GM12878 (cell line): ENCODE data around the gene CLEC19A. TPM values are rescaled to one million over a fixed set of nuclear protein-coding genes. Genes with fewer than 3 reads are reported as not detected.

ENCODE experiments used
- ATAC-seq: fragments of 200-7000 bp; cut with Tn5 transposase; 3 replicates; pipeline ENCODE4 v1.9.1; 2020; ENCODE audit warnings: mild to moderate bottlenecking, moderate library complexity
- BruUV-seq: library from RNA; stranded (reverse); fragments of 400-500 nt; replicated peaks from 2 replicates; lab custom pipeline; 2021; lab: Mats Ljungman, UMichigan
- CTCF ChIA-PET: fragments of 300-600 bp; sonication (Branson Sonifier 250); formaldehyde crosslinking; extraction: SDS; loops from one replicate; lab custom pipeline; 2021; ENCODE audit warnings: inconsistent platforms; lab: Yijun Ruan, JAX
- POLR2A ChIA-PET: fragments of 350-600 bp; formaldehyde crosslinking; extraction: SDS; loops from one replicate; lab custom pipeline; 2021; ENCODE audit warnings: inconsistent platforms; lab: Charles Lee
- RAD21 ChIA-PET: fragments of 300-600 bp; sonication (Branson Sonifier 250); formaldehyde crosslinking; loops from one replicate; lab custom pipeline; 2023; ENCODE audit warnings: antibody characterized with exemption; ENCODE audit not compliant: unreplicated experiment; lab: Charles Lee
- SMC1A ChIA-PET: fragments of 300-600 bp; sonication (Branson Sonifier 250); formaldehyde crosslinking; loops from one replicate; lab custom pipeline; 2023; ENCODE audit not compliant: unreplicated experiment, uncharacterized antibody; lab: Charles Lee
- DNase-seq: peaks from one replicate; pipeline ENCODE4 v3.0.0-alpha.2; 2011; ENCODE audit warnings: low read depth, low spot score
- FAIRE-seq: peaks from 3 replicates; lab custom pipeline; 2011; peaks lifted over from hg19 to GRCh38; lab: Jason Lieb, UNC
- H2AFZ ChIP-seq: 2 replicates; pipeline ENCODE4 v1.6.0; 2011; ENCODE audit warnings: low read depth, low read length, control low read depth; ENCODE audit not compliant: control insufficient read depth
- H3K27ac ChIP-seq: 2 replicates; pipeline ENCODE4 v1.5.1; 2011; ENCODE audit warnings: control low read depth; ENCODE audit not compliant: control insufficient read depth, insufficient read depth
- H3K27me3 ChIP-seq, 2 experiments: replicated peaks in 1 of 2; 2 replicates each; pipeline versions ENCODE4 v1.6.0 to v1.6.1; 2011; ENCODE audit warnings: low read length in 1 of 2; ENCODE audit not compliant: control insufficient read depth in 2 of 2, insufficient read depth in 2 of 2
- H3K36me3 ChIP-seq, 2 experiments: 2 replicates each; pipeline ENCODE4 v1.5.1; 2011; ENCODE audit warnings: low read length in 1 of 2; ENCODE audit not compliant: control insufficient read depth in 2 of 2, insufficient read depth in 2 of 2
- H3K4me1 ChIP-seq: 2 replicates; pipeline ENCODE4 v1.6.1; 2011; ENCODE audit warnings: mild to moderate bottlenecking, low read length, moderate library complexity, mixed read lengths; ENCODE audit not compliant: control insufficient read depth, insufficient read depth
- H3K4me2 ChIP-seq: 2 replicates; pipeline ENCODE4 v1.6.0; 2011; ENCODE audit warnings: control low read depth; ENCODE audit not compliant: control insufficient read depth, insufficient read depth
- H3K4me3 ChIP-seq: fragments of 200-600 bp; sonication (generic); 2 replicates; pipeline ENCODE4 v1.5.1; 2016
- H3K79me2 ChIP-seq: 2 replicates; pipeline ENCODE4 v1.6.0; 2011; ENCODE audit warnings: low read length; ENCODE audit not compliant: control insufficient read depth, insufficient read depth
- H3K9ac ChIP-seq: 2 replicates; pipeline ENCODE4 v1.8.0; 2011; ENCODE audit warnings: low read length, control low read depth, mixed read lengths; ENCODE audit not compliant: control insufficient read depth, insufficient read depth
- H3K9me3 ChIP-seq: replicated peaks from 3 replicates; pipeline ENCODE4 v1.5.1; 2011; ENCODE audit warnings: mild to moderate bottlenecking, low read length; ENCODE audit not compliant: control insufficient read depth, insufficient read depth
- H4K20me1 ChIP-seq: 2 replicates; pipeline ENCODE4 v1.6.0; 2011; ENCODE audit not compliant: control insufficient read depth, insufficient read depth
- CHD2 ChIP-seq: IDR thresholded peaks from 2 replicates; pipeline ENCODE4 v1.6.1; 2011; ENCODE audit warnings: low read depth, low read length, improper control_type of control experiment, borderline replicate concordance
- CHD4 ChIP-seq: fragments of 200-600 bp; sonication (generic); IDR thresholded peaks from 2 replicates; pipeline ENCODE4 v1.6.1; 2016; ENCODE audit warnings: mild to moderate bottlenecking
- CUX1 ChIP-seq: IDR thresholded peaks from 2 replicates; pipeline ENCODE4 v1.6.1; 2012; ENCODE audit warnings: improper control_type of control experiment, low read depth, low read length; ENCODE audit not compliant: insufficient replicate concordance
- HDGF ChIP-seq: fragments of 450-650 bp; IDR thresholded peaks from 2 replicates; pipeline ENCODE4 v1.6.1; 2016; ENCODE audit warnings: antibody characterized with exemption
- IRF3 ChIP-seq: fragments of 450-650 bp; IDR thresholded peaks from 2 replicates; pipeline ENCODE4 v1.6.1; 2014; ENCODE audit warnings: mild to moderate bottlenecking
- POLR2AphosphoS5 ChIP-seq: IDR thresholded peaks from 2 replicates; pipeline ENCODE4 v1.6.1; 2011; ENCODE audit warnings: mild to moderate bottlenecking, low read length, inconsistent platforms
- STAT3 ChIP-seq: IDR thresholded peaks from 2 replicates; pipeline ENCODE4 v1.6.1; 2011; ENCODE audit warnings: low read depth, low read length, improper control_type of control experiment
- TARDBP ChIP-seq: IDR thresholded peaks from 2 replicates; pipeline ENCODE4 v1.6.1; 2016; ENCODE audit warnings: borderline replicate concordance
- WGBS: methylation state at CpG from one replicate; pipeline ENCODE4 v1.1.6; 2016; ENCODE audit warnings: low lambda C conversion rate; ENCODE audit not compliant: insufficient replicate concordance, insufficient coverage; ENCODE audit errors: missing lambda C conversion rate; 5-methylcytosine and 5-hydroxymethylcytosine counted together
- in situ Hi-C: fragments of 300-500 bp; cut with MboI; formaldehyde crosslinking; loops from 9 replicates; pipeline ENCODE4 v1.14.3; 2018; ENCODE audit warnings: mixed read lengths
- intact Hi-C: fragments of 100-400 bp; cut with micrococcal nuclease; formaldehyde crosslinking; loops from one replicate; pipeline ENCODE4 v1.14.2; 2022; ENCODE audit not compliant: unreplicated experiment
- polyA plus RNA-seq, 11 experiments: library from polyadenylated mRNA; depleted of rRNA in 4 of 11; unstranded in 6 of 11; stranded (reverse) in 5 of 11; fragments of >200 nt; fragmentation: Nextera tagmentation in 4 of 11; fragmentation: Illumina TruSeq in 1 of 11; extraction: Ambion mirVana in 4 of 11; extraction: Trizol in 1 of 11; gene quantifications; 1 replicate in 1 of 11; 2 replicates in 10 of 11; pipeline versions ENCODE4 v1.2.1 to v1.2.3, GENCODE V29; 2011 to 2016; ENCODE audit warnings: inconsistent platforms in 2 of 11, missing spikeins in 2 of 11, low read depth in 1 of 11
- total RNA-seq, 4 experiments: library from RNA; depleted of rRNA in 3 of 4; stranded (reverse); fragments of >200 nt in 3 of 4; fragmentation: Illumina TruSeq in 1 of 4; extraction: Trizol in 1 of 4; gene quantifications; 2 replicates each; pipeline versions ENCODE4 v1.2.1 to v1.2.3, GENCODE V29; 2013 to 2021

Gene CLEC19A
- total and polyA plus RNA-seq, 10 of the 15 experiments (the other 5 are each of a cell fraction or from before 2014, with no cell fraction given) = 0.03 TPM; not detected in 8

GRCh38 chr16:19236561-19237209 lies 48.8 kb upstream of the CLEC19A start (continued):
- TF ChIP-seq CUX1 (no peak), TARDBP (no peak), CHD2 (no peak)
- TF ChIP-seq, all 136 proteins: peak for 0

DNA sequence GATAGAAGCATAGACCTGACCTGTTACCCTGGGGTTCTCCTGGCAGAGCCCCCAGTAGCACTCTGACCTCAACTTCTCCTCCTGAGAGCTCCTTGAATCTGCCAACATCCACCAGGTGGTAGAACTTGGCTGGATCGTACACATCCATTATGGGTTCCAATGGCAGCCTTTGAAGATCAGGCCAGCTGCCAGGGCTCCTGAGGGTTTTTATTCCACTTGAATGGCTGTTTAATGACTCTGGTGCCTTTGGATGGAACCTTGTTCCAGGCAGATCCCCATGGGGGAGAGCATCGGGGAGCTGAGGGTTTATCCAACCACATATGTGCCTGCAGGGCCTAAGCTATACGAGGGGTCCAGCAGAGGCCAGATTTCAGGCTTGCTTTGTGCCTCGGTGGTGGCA lies 47.1 kb upstream of the CLEC19A start:
- H3K36me3 ChIP-seq = no peaks in the 10 kb centered on the region
- ChIA-PET SMC1A (no interaction called here), POLR2A (no interaction called here), CTCF (interaction anchor here (0.5 kb wide), 1 partner anchor 109 kb away, joined by 3 read pairs; no protein-coding TSS in a partner anchor), RAD21 (no interaction called here)
- ATAC-seq (no peak), FAIRE-seq (no peak), DNase-seq (no peak)
- H3K4me1 ChIP-seq = no peaks in the 10 kb centered on the region
- no peak overlapping the region for H3K9ac ChIP-seq
- in situ Hi-C loops (no loop called here), intact Hi-C loops (no loop called here)
- BruUV-seq = no TSS peak
- peaks cover 4% of the 10 kb centered on the region for H3K9me3 ChIP-seq
- 54% methylated on average over 4 of the region's 4 CpGs for WGBS
- no peak overlapping the region for H3K4me3 ChIP-seq
- no peak overlapping the region for H2AFZ ChIP-seq
- no peaks in the 10 kb centered on the region for H3K27me3 ChIP-seq
- no peaks in the 10 kb centered on the region for H4K20me1 ChIP-seq
- TF ChIP-seq HDGF (no peak), CHD4 (no peak), IRF3 (no peak), POLR2AphosphoS5 (no peak), STAT3 (no peak)
- no peak overlapping the region for H3K4me2 ChIP-seq
- no peaks in the 10 kb centered on the region for H3K79me2 ChIP-seq
- H3K27ac ChIP-seq = no peak overlapping the region
